IPS-15b (cell line): ENCODE results near the gene CMIP.

ENCODE experiments used
- H3K27me3 ChIP-seq: one replicate; pipeline ENCODE4 v1.6.1; 2013; ENCODE audit warnings: low read length; ENCODE audit not compliant: control insufficient read depth, insufficient read depth
- H3K36me3 ChIP-seq: one replicate; pipeline ENCODE4 v1.6.1; 2013; ENCODE audit warnings: low read length; ENCODE audit not compliant: control insufficient read depth, insufficient read depth
- H3K4me1 ChIP-seq: one replicate; pipeline ENCODE4 v1.6.1; 2013; ENCODE audit warnings: mild to moderate bottlenecking, low read length; ENCODE audit not compliant: control insufficient read depth, insufficient read depth
- H3K4me3 ChIP-seq: one replicate; pipeline ENCODE4 v1.5.1; 2013; ENCODE audit warnings: low read depth, low read length
- H3K9ac ChIP-seq: one replicate; pipeline ENCODE4 v1.6.1; 2013; ENCODE audit warnings: low read depth, mild to moderate bottlenecking, low read length
- H3K9me3 ChIP-seq: one replicate; pipeline ENCODE4 v1.6.1; 2013; ENCODE audit warnings: mild to moderate bottlenecking, low read length; ENCODE audit not compliant: control insufficient read depth, insufficient read depth

CMIP gene

GRCh38 chr16:81668243-81669097, 223.9 kb downstream of the CMIP start:
- H3K9ac ChIP-seq: no peak overlapping the region
- no peaks in the 10 kb centered on the region for H3K4me1 ChIP-seq
- H3K4me3 ChIP-seq: no peak overlapping the region
- no peaks in the 10 kb centered on the region for H3K27me3 ChIP-seq
- no peaks in the 10 kb centered on the region for H3K9me3 ChIP-seq
- peaks cover 21% of the 10 kb centered on the region for H3K36me3 ChIP-seq

- H3K36me3 ChIP-seq: peaks cover 21% of the 10 kb centered on the region
Observed at GRCh38 chr16:81669473-81670350, 225.1 kb downstream of the CMIP start.

DNA sequence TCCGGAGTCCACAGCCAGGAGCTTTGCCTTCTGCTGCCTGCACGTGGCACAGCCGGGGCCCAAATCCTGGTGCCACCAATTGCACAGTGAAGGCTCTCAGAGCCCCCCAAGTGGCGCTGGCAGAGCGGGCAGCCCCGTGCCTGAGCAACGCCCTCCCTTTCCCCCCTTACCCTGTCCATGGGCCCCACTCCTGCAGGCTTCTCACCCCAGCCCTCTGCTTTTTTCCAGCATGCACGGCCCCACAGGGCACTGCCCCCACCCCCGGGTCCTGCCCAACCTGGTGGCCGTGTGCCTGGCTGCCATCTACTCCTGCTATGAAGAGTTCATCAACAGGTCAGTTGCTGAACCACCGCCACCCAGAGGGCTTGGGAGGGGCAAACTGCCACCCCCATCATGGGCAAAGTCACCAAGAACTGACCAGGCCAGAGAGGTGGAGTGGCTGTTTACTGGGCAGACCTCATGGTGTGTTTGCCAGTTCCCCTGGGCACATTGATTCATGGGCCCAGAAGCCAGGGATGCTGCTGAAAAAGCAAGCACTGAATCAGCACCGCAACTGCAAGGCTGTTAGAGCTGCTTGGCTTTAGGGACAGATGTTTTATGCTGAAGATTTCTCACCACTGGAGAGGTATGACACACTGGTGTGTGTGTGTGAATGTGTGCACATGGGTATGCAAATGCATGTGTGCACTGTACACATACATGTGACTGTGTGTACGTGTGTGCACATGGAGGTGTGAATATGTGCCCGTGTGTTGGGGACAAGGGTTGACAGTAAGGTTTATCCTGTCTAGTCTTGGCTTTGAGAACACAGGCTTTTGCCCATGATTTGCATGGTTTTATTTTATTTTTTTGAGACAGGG, 227.4 kb downstream of the CMIP start:
- Histone ChIP-seq H3K36me3 (peaks cover 22% of the 10 kb centered on the region), H3K9me3 (no peaks in the 10 kb centered on the region), H3K4me3 (no peak overlapping the region), H3K4me1 (peaks cover 2% of the 10 kb centered on the region), H3K27me3 (no peaks in the 10 kb centered on the region), H3K9ac (no peak overlapping the region)

More at GRCh38 chr16:81669473-81670350, 225.1 kb downstream of the CMIP start:
- H3K4me3 ChIP-seq: no peak overlapping the region
- H3K9me3 ChIP-seq: no peaks in the 10 kb centered on the region
- no peaks in the 10 kb centered on the region for H3K27me3 ChIP-seq
- H3K4me1 ChIP-seq: no peaks in the 10 kb centered on the region
- no peak overlapping the region for H3K9ac ChIP-seq

- no peak overlapping the region for H3K4me3 ChIP-seq
- no peaks in the 10 kb centered on the region for H3K9me3 ChIP-seq
- H3K4me1 ChIP-seq: peaks cover 2% of the 10 kb centered on the region
- no peak overlapping the region for H3K9ac ChIP-seq
- no peaks in the 10 kb centered on the region for H3K27me3 ChIP-seq
- peaks cover 24% of the 10 kb centered on the region for H3K36me3 ChIP-seq
Observed at GRCh38 chr16:81673432-81673831, 228.8 kb downstream of the CMIP start.

GRCh38 chr16:81675662-81676061, 231.1 kb downstream of the CMIP start:
- no peaks in the 10 kb centered on the region for H3K9me3 ChIP-seq
- no peaks in the 10 kb centered on the region for H3K27me3 ChIP-seq

GRCh38 chr16:81676066-81676882, 231.7 kb downstream of the CMIP start:
- Histone ChIP-seq H3K27me3 (no peaks in the 10 kb centered on the region), H3K9me3 (no peaks in the 10 kb centered on the region), H3K4me3 (no peak overlapping the region), H3K36me3 (peaks cover 47% of the 10 kb centered on the region), H3K9ac (no peak overlapping the region), H3K4me1 (peaks cover 2% of the 10 kb centered on the region)

More at GRCh38 chr16:81675662-81676061, 231.1 kb downstream of the CMIP start:
- peaks cover 41% of the 10 kb centered on the region for H3K36me3 ChIP-seq
- H3K4me3 ChIP-seq: no peak overlapping the region
- H3K9ac ChIP-seq: no peak overlapping the region
- H3K4me1 ChIP-seq: peaks cover 2% of the 10 kb centered on the region

DNA sequence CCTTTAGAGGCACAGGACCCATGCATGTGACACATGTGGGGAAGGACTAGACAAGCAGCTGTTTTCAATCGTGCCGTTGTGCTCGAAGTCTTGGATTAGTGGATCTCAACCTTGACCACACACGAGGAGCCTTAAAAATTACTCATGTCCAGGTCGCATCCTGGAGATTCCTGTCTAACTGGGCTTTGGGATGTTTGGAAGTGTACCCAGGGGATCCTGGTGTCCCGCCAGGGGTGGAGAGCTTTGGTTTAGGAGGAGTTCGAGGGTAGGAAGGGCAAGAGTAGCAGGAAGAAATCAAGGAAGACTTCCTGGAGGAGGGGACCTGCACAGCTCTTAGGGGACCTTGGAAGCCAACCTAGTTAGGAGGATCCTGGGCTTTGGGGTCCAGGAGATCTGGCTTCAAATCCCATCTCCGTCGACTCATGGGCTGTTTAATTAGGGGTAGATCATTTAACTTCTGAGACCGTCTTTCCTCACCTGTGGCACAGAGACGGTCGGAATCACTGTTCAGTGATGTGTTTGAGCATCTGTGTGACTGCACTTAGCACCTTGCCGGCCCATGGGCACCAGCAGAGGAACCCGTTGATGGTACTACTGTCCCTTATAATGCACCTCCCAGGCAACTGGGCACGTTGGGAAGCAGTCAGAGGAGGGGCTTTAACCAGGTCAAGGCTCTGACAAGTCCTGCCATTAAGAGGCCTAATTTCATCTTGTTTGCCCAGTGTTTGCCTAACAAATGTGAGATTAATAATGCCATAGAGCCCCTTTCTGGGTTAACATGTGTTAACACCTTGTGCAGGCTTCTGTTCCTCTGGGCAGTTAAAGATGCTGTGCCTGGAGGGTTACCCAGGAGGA, 232.5 kb downstream of the CMIP start:
- H3K9me3 ChIP-seq: no peaks in the 10 kb centered on the region
- H3K4me3 ChIP-seq: no peak overlapping the region
- no peak overlapping the region for H3K9ac ChIP-seq
- H3K27me3 ChIP-seq: no peaks in the 10 kb centered on the region
- peaks cover 48% of the 10 kb centered on the region for H3K36me3 ChIP-seq
- peaks cover 2% of the 10 kb centered on the region for H3K4me1 ChIP-seq

DNA sequence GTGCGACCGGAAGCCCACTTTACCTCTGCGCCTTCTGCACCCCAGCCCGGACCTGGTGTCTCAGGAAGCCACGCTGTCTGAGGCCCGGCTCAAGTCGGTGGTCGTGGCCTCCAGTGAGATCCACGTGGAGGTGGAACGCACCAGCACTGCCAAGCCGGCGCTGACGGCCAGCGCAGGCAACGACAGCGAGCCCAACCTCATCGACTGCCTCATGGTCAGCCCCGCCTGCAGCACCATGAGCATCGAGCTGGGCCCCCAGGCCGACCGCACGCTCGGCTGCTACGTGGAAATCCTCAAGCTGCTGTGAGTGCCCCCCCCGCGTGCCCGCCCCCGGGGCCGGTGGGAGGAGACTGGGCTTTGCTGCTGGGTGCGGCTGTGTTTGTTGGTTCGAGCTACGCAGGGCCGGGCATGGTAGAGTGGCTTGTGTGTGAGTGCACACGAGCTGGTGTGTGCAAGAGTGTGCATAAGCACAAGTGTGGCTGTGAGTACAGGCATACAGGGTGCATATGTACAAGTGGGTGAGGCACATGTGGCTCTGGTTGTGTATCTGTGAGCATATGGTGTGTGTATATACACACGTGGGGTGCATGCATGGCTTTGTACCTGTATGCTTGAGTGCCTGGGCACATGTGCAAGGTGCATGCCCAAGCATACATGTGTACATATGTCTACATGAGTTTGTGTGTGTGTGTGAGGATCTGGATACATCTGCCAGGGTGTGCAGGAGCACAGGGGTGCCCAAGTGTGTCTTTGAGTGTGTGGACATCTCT, 233.9 kb downstream of the CMIP start:
- no peak overlapping the region for H3K4me3 ChIP-seq
- no peaks in the 10 kb centered on the region for H3K9me3 ChIP-seq
- H3K27me3 ChIP-seq: no peaks in the 10 kb centered on the region
- peaks cover 2% of the 10 kb centered on the region for H3K4me1 ChIP-seq
- H3K36me3 ChIP-seq: peaks cover 42% of the 10 kb centered on the region
- no peak overlapping the region for H3K9ac ChIP-seq

DNA sequence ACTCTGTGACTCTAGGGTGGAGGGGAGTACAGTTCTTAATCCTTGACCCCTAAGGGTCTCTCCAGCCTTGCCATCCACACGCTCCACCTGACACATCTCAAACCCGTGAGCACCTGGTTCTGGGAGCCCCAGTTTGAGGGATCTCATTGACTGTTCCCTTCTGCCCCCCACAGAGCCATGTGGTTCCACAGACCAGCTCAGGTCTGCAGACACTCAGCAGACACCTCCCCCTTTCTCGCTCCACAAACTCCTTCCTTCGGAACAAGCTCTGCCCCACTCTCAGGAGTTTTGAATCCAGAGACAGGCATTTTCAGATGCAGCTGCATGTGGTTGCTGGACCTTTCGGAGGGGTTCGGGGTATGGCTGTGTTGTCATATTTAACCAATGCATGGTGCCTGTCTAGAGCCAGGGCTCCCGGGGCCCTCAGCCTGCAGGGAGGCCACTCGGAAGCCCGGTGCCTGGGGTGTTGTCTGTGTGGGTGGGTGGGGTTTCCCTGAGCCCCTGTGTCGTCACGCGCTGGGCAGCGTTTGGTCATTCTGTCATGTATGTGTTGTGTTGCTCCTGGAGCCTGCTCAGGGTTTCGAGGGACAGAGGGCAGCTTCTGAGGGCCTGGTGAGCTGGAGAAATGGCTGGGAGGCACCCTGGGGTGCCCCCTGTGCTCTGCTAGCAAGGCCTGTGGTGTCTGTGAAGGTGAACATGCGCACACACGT, 235.3 kb downstream of the CMIP start:
- Histone ChIP-seq H3K9me3 (no peaks in the 10 kb centered on the region), H3K4me3 (no peak overlapping the region), H3K27me3 (no peaks in the 10 kb centered on the region), H3K9ac (no peak overlapping the region), H3K36me3 (peaks cover 38% of the 10 kb centered on the region), H3K4me1 (peaks cover 2% of the 10 kb centered on the region)
